GM12878 (cell line): ENCODE results near the gene ITPRIPL2.

Experiments
- CHD2 ChIP-seq: IDR thresholded peaks from 2 replicates; pipeline ENCODE4 v1.6.1; 2011; ENCODE audit warnings: low read depth, low read length, improper control_type of control experiment, borderline replicate concordance
- KAT2A ChIP-seq: conservative IDR thresholded peaks from 2 replicates; pipeline ENCODE4 v1.6.1; 2011; ENCODE audit warnings: low read depth, low read length; ENCODE audit not compliant: control insufficient read depth
- POLR2AphosphoS5 ChIP-seq: IDR thresholded peaks from 2 replicates; pipeline ENCODE4 v1.6.1; 2011; ENCODE audit warnings: mild to moderate bottlenecking, low read length, inconsistent platforms
- RAD21 ChIP-seq: IDR thresholded peaks from 2 replicates; pipeline ENCODE4 v1.6.1; 2011; ENCODE audit warnings: mild to moderate bottlenecking, low read depth, low read length, moderate library complexity; ENCODE audit not compliant: insufficient read depth
- RELA ChIP-seq: fragments of 450-650 bp; IDR thresholded peaks from 2 replicates; pipeline ENCODE4 v1.8.0; 2014; ENCODE audit warnings: borderline replicate concordance; ENCODE audit not compliant: partially characterized antibody
- YY1 ChIP-seq: IDR thresholded peaks from 2 replicates; pipeline ENCODE4 v1.6.1; 2011; ENCODE audit warnings: low read depth, mild to moderate bottlenecking, low read length
- TF ChIP-seq, protein P1 (sequence below), 3 experiments: IDR thresholded peaks in 2 of 3; conservative IDR thresholded peaks in 1 of 3; 2 replicates each; pipeline ENCODE4 v1.5.1; 2011; ENCODE audit warnings: low read depth in 3 of 3, low read length in 3 of 3, mild to moderate bottlenecking in 3 of 3, control low read depth in 2 of 3, moderate library complexity in 2 of 3, inconsistent platforms in 1 of 3, mixed read lengths in 1 of 3; ENCODE audit not compliant: control insufficient read depth in 2 of 3, insufficient read depth in 1 of 3; ENCODE audit errors: extremely low read depth in 1 of 3

DNA sequence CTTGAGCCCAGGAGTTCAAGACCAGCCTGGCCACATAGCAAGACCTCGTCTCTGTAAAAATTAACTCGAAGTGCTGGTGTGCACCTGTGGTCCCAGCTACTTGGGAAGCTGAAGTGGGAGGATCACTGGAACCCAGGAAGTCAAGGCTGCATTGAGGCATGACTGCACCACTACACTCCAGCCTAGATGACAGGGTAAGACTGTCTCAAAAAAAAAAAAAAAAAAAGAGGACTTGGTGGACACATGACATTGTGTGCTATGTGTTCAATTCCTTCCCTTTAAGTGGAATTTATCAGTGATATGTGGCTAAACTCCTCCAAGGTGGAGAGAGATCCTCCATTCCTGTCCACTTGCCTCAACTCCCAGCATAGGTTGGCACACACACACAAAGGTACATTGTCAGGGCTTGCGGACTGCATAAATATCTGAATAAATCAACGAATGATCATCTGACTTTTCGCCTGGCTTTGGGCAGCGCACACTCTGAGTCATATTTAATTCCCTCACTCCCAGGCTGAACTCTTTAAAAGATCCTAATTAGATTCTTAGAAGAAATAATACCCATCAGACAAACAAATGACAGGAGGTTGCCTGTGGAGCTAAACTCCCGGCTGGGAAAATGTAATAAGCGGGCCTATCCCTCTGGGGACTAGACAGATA, 29.3 kb downstream of the ITPRIPL2 start:
- TF ChIP-seq, protein P1, sequence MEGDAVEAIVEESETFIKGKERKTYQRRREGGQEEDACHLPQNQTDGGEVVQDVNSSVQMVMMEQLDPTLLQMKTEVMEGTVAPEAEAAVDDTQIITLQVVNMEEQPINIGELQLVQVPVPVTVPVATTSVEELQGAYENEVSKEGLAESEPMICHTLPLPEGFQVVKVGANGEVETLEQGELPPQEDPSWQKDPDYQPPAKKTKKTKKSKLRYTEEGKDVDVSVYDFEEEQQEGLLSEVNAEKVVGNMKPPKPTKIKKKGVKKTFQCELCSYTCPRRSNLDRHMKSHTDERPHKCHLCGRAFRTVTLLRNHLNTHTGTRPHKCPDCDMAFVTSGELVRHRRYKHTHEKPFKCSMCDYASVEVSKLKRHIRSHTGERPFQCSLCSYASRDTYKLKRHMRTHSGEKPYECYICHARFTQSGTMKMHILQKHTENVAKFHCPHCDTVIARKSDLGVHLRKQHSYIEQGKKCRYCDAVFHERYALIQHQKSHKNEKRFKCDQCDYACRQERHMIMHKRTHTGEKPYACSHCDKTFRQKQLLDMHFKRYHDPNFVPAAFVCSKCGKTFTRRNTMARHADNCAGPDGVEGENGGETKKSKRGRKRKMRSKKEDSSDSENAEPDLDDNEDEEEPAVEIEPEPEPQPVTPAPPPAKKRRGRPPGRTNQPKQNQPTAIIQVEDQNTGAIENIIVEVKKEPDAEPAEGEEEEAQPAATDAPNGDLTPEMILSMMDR (IDR thresholded peaks at IDR 0.05 in 2 of 3, conservative IDR thresholded peaks at IDR 0.05 in 1 of 3; ENCODE audit: control insufficient read depth in 2 of 3, extremely low read depth in 1 of 3, insufficient read depth in 1 of 3, low read depth in 3 of 3, low read length in 3 of 3) = no peak
- TF ChIP-seq YY1 = no peak
- no peak for TF ChIP-seq CHD2
- TF ChIP-seq KAT2A = no peak
- TF ChIP-seq POLR2AphosphoS5 = no peak
- no peak for TF ChIP-seq RAD21
- no peak for TF ChIP-seq RELA
